GM12878 (cell line): ENCODE results near the gene ARAP3.

Experiments
- BRCA1 ChIP-seq: IDR thresholded peaks from 2 replicates; pipeline ENCODE4 v1.6.1; 2011; ENCODE audit warnings: low read depth, low read length, improper control_type of control experiment
- CHD2 ChIP-seq: IDR thresholded peaks from 2 replicates; pipeline ENCODE4 v1.6.1; 2011; ENCODE audit warnings: low read depth, low read length, improper control_type of control experiment, borderline replicate concordance
- CTCF ChIP-seq, 3 experiments: IDR thresholded peaks in 2 of 3; conservative IDR thresholded peaks in 1 of 3; 2 replicates each; pipeline ENCODE4 v1.5.1; 2011; ENCODE audit warnings: low read depth in 3 of 3, low read length in 3 of 3, mild to moderate bottlenecking in 3 of 3, control low read depth in 2 of 3, moderate library complexity in 2 of 3, inconsistent platforms in 1 of 3, mixed read lengths in 1 of 3; ENCODE audit not compliant: control insufficient read depth in 2 of 3, insufficient read depth in 1 of 3; ENCODE audit errors: extremely low read depth in 1 of 3
- HDAC2 ChIP-seq: fragments of 200-600 bp; sonication (generic); IDR thresholded peaks from 2 replicates; pipeline ENCODE4 v1.6.1; 2017
- MAX ChIP-seq: IDR thresholded peaks from 2 replicates; pipeline ENCODE4 v1.6.1; 2012; ENCODE audit warnings: low read depth, low read length, improper control_type of control experiment
- POLR2AphosphoS2 ChIP-seq: IDR thresholded peaks from 2 replicates; pipeline ENCODE4 v1.6.1; 2011; ENCODE audit warnings: low read depth, mild to moderate bottlenecking, low read length, improper control_type of control experiment, moderate library complexity
- REST ChIP-seq: IDR thresholded peaks from 2 replicates; pipeline ENCODE4 v1.6.1; 2012; ENCODE audit warnings: mild to moderate bottlenecking, low read depth, low read length
- SMAD1 ChIP-seq: fragments of 450-650 bp; IDR thresholded peaks from 2 replicates; pipeline ENCODE4 v1.6.1; 2018; ENCODE audit warnings: mild to moderate bottlenecking, low read depth; ENCODE audit not compliant: partially characterized antibody
- TARDBP ChIP-seq: IDR thresholded peaks from 2 replicates; pipeline ENCODE4 v1.6.1; 2016; ENCODE audit warnings: borderline replicate concordance

GRCh38 chr5:141663506-141663905 lies 18.5 kb downstream of the ARAP3 start:
- TF ChIP-seq TARDBP (no peak), HDAC2 (no peak), CTCF (IDR thresholded peaks at IDR 0.05 in 2 of 3, conservative IDR thresholded peaks at IDR 0.05 in 1 of 3; ENCODE audit: control insufficient read depth in 2 of 3, extremely low read depth in 1 of 3, insufficient read depth in 1 of 3, low read depth in 3 of 3, low read length in 3 of 3) (no peak), MAX (no peak), SMAD1 (no peak), BRCA1 (no peak), REST (no peak), POLR2AphosphoS2 (no peak), CHD2 (no peak)
